KMS-11 (cell line): ENCODE data around the gene UACA.

Experiments used
- H2AFZ ChIP-seq: fragments of 200-600 bp; sonication (generic); 2 replicates; pipeline ENCODE4 v1.6.1; 2016; ENCODE audit warnings: antibody characterized with exemption, mixed run types, low read depth
- H3K27ac ChIP-seq: fragments of 200-600 bp; sonication (generic); 2 replicates; pipeline ENCODE4 v1.6.1; 2016; ENCODE audit warnings: mild to moderate bottlenecking, mixed run types
- H3K27me3 ChIP-seq: fragments of 200-600 bp; sonication (generic); 2 replicates; pipeline ENCODE4 v1.6.1; 2017; ENCODE audit warnings: mild to moderate bottlenecking, low read depth, mixed run types, moderate library complexity; ENCODE audit not compliant: insufficient read depth
- H3K36me3 ChIP-seq: fragments of 200-600 bp; sonication (generic); 2 replicates; pipeline ENCODE4 v1.6.1; 2017; ENCODE audit warnings: mild to moderate bottlenecking, mixed run types; ENCODE audit not compliant: insufficient read depth
- H3K4me1 ChIP-seq: fragments of 200-600 bp; sonication (generic); 2 replicates; pipeline ENCODE4 v1.6.1; 2016; ENCODE audit warnings: mild to moderate bottlenecking, low read depth, mixed run types; ENCODE audit not compliant: poor library complexity, severe bottlenecking
- H3K4me2 ChIP-seq: fragments of 200-600 bp; sonication (generic); 2 replicates; pipeline ENCODE4 v1.7.0; 2016; ENCODE audit warnings: mild to moderate bottlenecking, mixed run types
- H3K4me3 ChIP-seq: fragments of 200-600 bp; sonication (generic); IDR thresholded peaks from 2 replicates; pipeline ENCODE4 v1.6.1; 2017; ENCODE audit warnings: low read depth, low read length, mixed read lengths; ENCODE audit not compliant: insufficient read depth
- H3K79me2 ChIP-seq: fragments of 200-600 bp; sonication (generic); 2 replicates; pipeline ENCODE4 v1.6.1; 2016; ENCODE audit warnings: low read depth, mixed run types; ENCODE audit not compliant: insufficient read depth
- H3K9ac ChIP-seq: fragments of 200-600 bp; sonication (generic); 2 replicates; pipeline ENCODE4 v1.6.1; 2016; ENCODE audit warnings: mild to moderate bottlenecking, mixed run types
- H4K20me1 ChIP-seq: fragments of 200-600 bp; sonication (generic); 2 replicates; pipeline ENCODE4 v1.6.1; 2016; ENCODE audit warnings: mild to moderate bottlenecking, mixed run types; ENCODE audit not compliant: insufficient read depth
- CTCF ChIP-seq: fragments of 200-600 bp; sonication (generic); conservative IDR thresholded peaks from 2 replicates; pipeline ENCODE4 v1.6.1; 2017; ENCODE audit warnings: low read depth, mild to moderate bottlenecking, antibody characterized with exemption, low read length, moderate library complexity, mixed read lengths

The UACA gene

GRCh38 chr15:70788114-70789049, 25.0 kb upstream of the UACA start:
- H3K79me2 ChIP-seq = no peaks in the 10 kb centered on the region
- no peaks in the 10 kb centered on the region for H3K27me3 ChIP-seq
- no peak overlapping the region for H3K9ac ChIP-seq
- H3K4me3 ChIP-seq = no peak overlapping the region
- H4K20me1 ChIP-seq = no peaks in the 10 kb centered on the region
- TF ChIP-seq CTCF = no peak
- H2AFZ ChIP-seq = no peak overlapping the region
- no peaks in the 10 kb centered on the region for H3K4me1 ChIP-seq
- H3K27ac ChIP-seq = no peak overlapping the region
- H3K4me2 ChIP-seq = no peak overlapping the region
- no peaks in the 10 kb centered on the region for H3K36me3 ChIP-seq

GRCh38 chr15:70786996-70787395, 23.6 kb upstream of the UACA start:
- H3K9ac ChIP-seq = no peak overlapping the region
- H3K27ac ChIP-seq = no peak overlapping the region
- no peaks in the 10 kb centered on the region for H4K20me1 ChIP-seq
- TF ChIP-seq CTCF = no peak
- H3K79me2 ChIP-seq = no peaks in the 10 kb centered on the region
- H3K27me3 ChIP-seq = no peaks in the 10 kb centered on the region
- no peaks in the 10 kb centered on the region for H3K36me3 ChIP-seq
- H3K4me2 ChIP-seq = no peak overlapping the region
- H3K4me3 ChIP-seq = no peak overlapping the region
- no peaks in the 10 kb centered on the region for H3K4me1 ChIP-seq
- H2AFZ ChIP-seq = no peak overlapping the region

GRCh38 chr15:70783610-70784022, 20.3 kb upstream of the UACA start:
- no peak overlapping the region for H3K4me2 ChIP-seq
- H3K79me2 ChIP-seq = no peaks in the 10 kb centered on the region

GRCh38 chr15:70783041-70783440, 19.7 kb upstream of the UACA start:
- no peak overlapping the region for H2AFZ ChIP-seq
- H3K4me2 ChIP-seq = no peak overlapping the region
- no peak overlapping the region for H3K27ac ChIP-seq

More at GRCh38 chr15:70783610-70784022, 20.3 kb upstream of the UACA start:
- no peak overlapping the region for H3K9ac ChIP-seq
- H3K4me3 ChIP-seq = no peak overlapping the region
- no peak overlapping the region for H3K27ac ChIP-seq
- no peaks in the 10 kb centered on the region for H4K20me1 ChIP-seq
- no peaks in the 10 kb centered on the region for H3K4me1 ChIP-seq
- H3K36me3 ChIP-seq = no peaks in the 10 kb centered on the region
- no peaks in the 10 kb centered on the region for H3K27me3 ChIP-seq
- no peak overlapping the region for H2AFZ ChIP-seq
- no peak for TF ChIP-seq CTCF

More at GRCh38 chr15:70783041-70783440, 19.7 kb upstream of the UACA start:
- Histone ChIP-seq H3K9ac (no peak overlapping the region), H4K20me1 (no peaks in the 10 kb centered on the region), H3K4me1 (no peaks in the 10 kb centered on the region), H3K36me3 (no peaks in the 10 kb centered on the region), H3K79me2 (no peaks in the 10 kb centered on the region), H3K27me3 (no peaks in the 10 kb centered on the region), H3K4me3 (no peak overlapping the region)
- no peak for TF ChIP-seq CTCF
